Uterus (tissue), 4 donors: ENCODE results near the gene ROBO2. TPM values are rescaled to one million over a fixed set of nuclear protein-coding genes. Genes with fewer than 3 reads are reported as not detected.

ENCODE experiments used
- DNase-seq, 2 donors: peaks; one replicate each; pipeline ENCODE4 v3.0.0-alpha.2; 2019 to 2020
- H3K27ac ChIP-seq, 2 donors: fragments of 200-600 bp; sonication (generic); 1 replicate in 1 of 2; 2 replicates in 1 of 2; pipeline ENCODE4 v1.5.1; 2016 to 2018
- H3K27me3 ChIP-seq, 2 donors: fragments of 200-600 bp; sonication (generic); one replicate each; pipeline ENCODE4 v1.5.1; 2018 to 2019; ENCODE audit warnings: control low read depth in 1 of 2
- H3K36me3 ChIP-seq, 2 donors: fragments of 200-600 bp; sonication (generic); one replicate each; pipeline ENCODE4 v1.5.1; 2019; ENCODE audit warnings: control low read depth in 1 of 2
- H3K4me1 ChIP-seq, 2 donors: fragments of 200-600 bp; sonication (generic); one replicate each; pipeline ENCODE4 v1.5.1; 2018 to 2019; ENCODE audit warnings: control low read depth in 1 of 2
- H3K4me3 ChIP-seq, 2 donors: fragments of 200-600 bp; sonication (generic); 1 replicate in 1 of 2; 2 replicates in 1 of 2; pipeline ENCODE4 v1.5.1; 2018 to 2019; ENCODE audit warnings: mild to moderate bottlenecking in 1 of 2
- H3K9me3 ChIP-seq, 2 donors: fragments of 200-600 bp; sonication (generic); one replicate each; pipeline ENCODE4 v1.5.1; 2019; ENCODE audit warnings: control low read depth in 1 of 2
- POLR2A ChIP-seq, 2 donors: fragments of 450-650 bp; IDR thresholded peaks; one replicate each; pipeline ENCODE4 v1.6.1; 2016; ENCODE audit warnings: antibody characterized with exemption in 2 of 2, mild to moderate bottlenecking in 1 of 2, moderate library complexity in 1 of 2
- intact Hi-C: fragments of 100-400 bp; cut with DNase I; formaldehyde crosslinking; loops from one replicate; pipeline ENCODE4 v1.15.1; 2023; ENCODE audit warnings: low total_unique reads
- total RNA-seq, 4 donors: library from RNA; depleted of rRNA in 3 of 4; stranded (reverse); fragments of >200 nt in 3 of 4; gene quantifications; one replicate each; pipeline versions ENCODE4 v1.1.0 to v1.2.4, GENCODE V29; 2014 to 2023
- TF ChIP-seq, protein P1 (sequence below), 4 experiments: fragments of 200-600 bp in 2 of 4; fragments of 450-650 bp in 2 of 4; sonication (generic) in 2 of 4; IDR thresholded peaks; one replicate each; pipeline ENCODE4 v1.5.1; 2016 to 2019; ENCODE audit warnings: antibody characterized with exemption in 4 of 4, mild to moderate bottlenecking in 2 of 4, moderate library complexity in 1 of 4
- donor health status: DM: yes; HTN: yes; CAD: no.

The ROBO2 gene
- total RNA-seq, 4 donors from 2014 or later: 0.26 to 51.3 (median 0.49) TPM; not detected in 1

DNA sequence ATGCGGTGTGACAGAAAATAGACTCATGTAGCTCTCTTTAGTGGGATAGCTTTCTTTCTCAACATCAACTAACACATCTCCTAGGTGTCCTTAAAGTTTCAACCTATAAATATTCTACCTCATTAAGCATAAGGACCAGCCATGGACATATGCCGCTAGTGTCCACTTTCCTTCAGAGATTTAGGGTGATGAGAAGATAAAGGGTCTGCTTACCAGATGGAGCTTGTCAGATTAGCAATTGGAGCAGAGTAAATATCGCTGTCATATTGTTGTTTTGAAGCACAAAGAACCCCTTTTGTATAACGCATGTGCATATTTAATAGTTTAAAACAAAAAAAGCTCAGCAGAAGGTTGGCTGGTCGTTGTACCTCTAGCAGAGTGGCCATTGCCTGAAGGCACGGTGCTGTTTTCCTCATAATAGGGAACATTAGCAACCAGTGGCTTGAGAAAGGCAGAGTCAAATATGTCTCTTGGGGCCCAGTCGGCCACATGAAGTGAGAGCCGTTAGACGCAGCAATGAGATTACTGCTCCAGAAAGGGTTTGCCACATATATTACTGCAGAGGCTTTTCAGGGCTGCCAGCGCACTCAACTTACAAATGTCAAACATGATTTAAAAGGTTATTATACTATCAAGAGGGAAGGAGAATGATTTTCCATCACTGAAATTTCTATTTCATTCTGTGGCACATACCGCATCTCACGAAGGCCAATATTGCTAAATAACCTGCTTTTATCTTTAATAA lies 264.2 kb downstream of the ROBO2 start:
- no peaks in the 10 kb centered on the region for H3K27me3 ChIP-seq
- H3K4me3 ChIP-seq: no peak overlapping the region
- intact Hi-C loops: no loop called here
- no peaks in the 10 kb centered on the region for H3K9me3 ChIP-seq
- TF ChIP-seq, protein P1, sequence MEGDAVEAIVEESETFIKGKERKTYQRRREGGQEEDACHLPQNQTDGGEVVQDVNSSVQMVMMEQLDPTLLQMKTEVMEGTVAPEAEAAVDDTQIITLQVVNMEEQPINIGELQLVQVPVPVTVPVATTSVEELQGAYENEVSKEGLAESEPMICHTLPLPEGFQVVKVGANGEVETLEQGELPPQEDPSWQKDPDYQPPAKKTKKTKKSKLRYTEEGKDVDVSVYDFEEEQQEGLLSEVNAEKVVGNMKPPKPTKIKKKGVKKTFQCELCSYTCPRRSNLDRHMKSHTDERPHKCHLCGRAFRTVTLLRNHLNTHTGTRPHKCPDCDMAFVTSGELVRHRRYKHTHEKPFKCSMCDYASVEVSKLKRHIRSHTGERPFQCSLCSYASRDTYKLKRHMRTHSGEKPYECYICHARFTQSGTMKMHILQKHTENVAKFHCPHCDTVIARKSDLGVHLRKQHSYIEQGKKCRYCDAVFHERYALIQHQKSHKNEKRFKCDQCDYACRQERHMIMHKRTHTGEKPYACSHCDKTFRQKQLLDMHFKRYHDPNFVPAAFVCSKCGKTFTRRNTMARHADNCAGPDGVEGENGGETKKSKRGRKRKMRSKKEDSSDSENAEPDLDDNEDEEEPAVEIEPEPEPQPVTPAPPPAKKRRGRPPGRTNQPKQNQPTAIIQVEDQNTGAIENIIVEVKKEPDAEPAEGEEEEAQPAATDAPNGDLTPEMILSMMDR (IDR thresholded peaks at IDR 0.05): no peak
- no peak for TF ChIP-seq POLR2A (IDR thresholded peaks at IDR 0.05)
- no peak overlapping the region for H3K27ac ChIP-seq
- no peaks in the 10 kb centered on the region for H3K4me1 ChIP-seq
- no peak for DNase-seq
- H3K36me3 ChIP-seq: no peaks in the 10 kb centered on the region

DNA sequence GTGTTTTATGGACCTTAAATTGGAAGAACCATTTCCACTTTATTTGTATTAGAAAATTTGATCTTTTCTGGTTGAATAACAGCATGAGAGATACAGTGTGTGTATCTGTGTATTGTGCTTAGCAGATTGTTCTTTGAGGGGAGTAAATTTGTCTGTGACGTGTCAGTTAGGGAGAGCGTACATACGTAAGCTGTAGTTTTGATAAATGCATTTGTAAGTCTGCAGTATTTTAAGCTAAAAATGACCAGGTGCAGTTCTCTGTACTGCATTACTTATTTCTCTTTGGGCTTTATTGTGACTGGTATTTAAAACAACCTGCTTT lies 264.8 kb downstream of the ROBO2 start:
- intact Hi-C loops: no loop called here

DNA sequence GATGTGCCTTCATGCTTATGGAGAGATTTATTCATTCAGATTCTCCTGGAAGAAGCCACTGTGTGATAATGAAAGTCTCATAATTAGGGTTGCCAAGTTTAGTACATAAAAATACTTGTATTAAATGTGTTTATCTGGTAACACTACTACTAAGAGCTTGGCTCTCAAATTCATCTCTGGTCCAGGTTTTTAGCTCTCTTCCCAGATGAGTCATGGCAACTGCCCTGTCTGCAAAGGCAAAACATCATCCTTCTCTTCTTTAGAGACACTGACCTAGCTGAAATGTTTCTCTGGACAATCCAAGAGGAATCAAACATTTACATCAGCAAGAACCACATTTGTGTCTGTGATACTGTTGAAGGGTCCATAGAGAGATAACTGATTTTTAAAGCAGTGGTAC lies 269.6 kb downstream of the ROBO2 start:
- TF ChIP-seq, protein P1 (IDR thresholded peaks at IDR 0.05): no peak
- no peak for TF ChIP-seq POLR2A (IDR thresholded peaks at IDR 0.05)
- no peak overlapping the region for H3K4me3 ChIP-seq
- no peak for DNase-seq
- no peak overlapping the region for H3K27ac ChIP-seq
- H3K27me3 ChIP-seq: no peaks in the 10 kb centered on the region
- H3K36me3 ChIP-seq: no peaks in the 10 kb centered on the region
- H3K4me1 ChIP-seq: no peaks in the 10 kb centered on the region
- intact Hi-C loops: no loop called here
- no peaks in the 10 kb centered on the region for H3K9me3 ChIP-seq

More for the DNA sequence above, 264.8 kb downstream of the ROBO2 start:
- no peak for DNase-seq
- no peak overlapping the region for H3K27ac ChIP-seq
- H3K4me1 ChIP-seq: no peaks in the 10 kb centered on the region
- no peaks in the 10 kb centered on the region for H3K36me3 ChIP-seq
- H3K9me3 ChIP-seq: no peaks in the 10 kb centered on the region
- TF ChIP-seq, protein P1 (IDR thresholded peaks at IDR 0.05): no peak
- no peak for TF ChIP-seq POLR2A (IDR thresholded peaks at IDR 0.05)
- no peak overlapping the region for H3K4me3 ChIP-seq
- H3K27me3 ChIP-seq: no peaks in the 10 kb centered on the region

DNA sequence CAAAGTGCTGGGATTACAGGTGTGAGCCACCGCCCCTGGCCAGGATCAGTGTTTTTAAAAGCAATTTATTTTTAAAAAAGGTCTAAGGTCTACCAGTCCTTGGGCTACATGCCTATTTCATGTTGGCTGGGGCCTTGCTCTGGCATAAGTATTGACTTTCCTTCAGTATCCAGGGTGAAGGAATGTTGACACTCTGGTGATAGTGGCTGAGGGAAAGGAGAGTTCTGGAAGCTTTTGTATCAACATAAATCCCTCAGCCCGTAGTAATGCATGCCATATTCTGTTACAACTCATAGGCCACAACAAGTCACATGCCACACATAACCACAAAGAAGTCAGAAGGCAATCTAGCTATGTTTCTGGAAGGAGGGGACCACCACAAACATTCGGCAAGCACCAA lies 273.9 kb downstream of the ROBO2 start:
- Histone ChIP-seq H3K9me3 (no peaks in the 10 kb centered on the region), H3K4me3 (no peak overlapping the region), H3K27me3 (no peaks in the 10 kb centered on the region), H3K27ac (no peak overlapping the region), H3K4me1 (no peaks in the 10 kb centered on the region), H3K36me3 (no peaks in the 10 kb centered on the region)
- no peak for DNase-seq
- TF ChIP-seq, protein P1 (IDR thresholded peaks at IDR 0.05): no peak
- no peak for TF ChIP-seq POLR2A (IDR thresholded peaks at IDR 0.05)
- intact Hi-C loops: no loop called here

DNA sequence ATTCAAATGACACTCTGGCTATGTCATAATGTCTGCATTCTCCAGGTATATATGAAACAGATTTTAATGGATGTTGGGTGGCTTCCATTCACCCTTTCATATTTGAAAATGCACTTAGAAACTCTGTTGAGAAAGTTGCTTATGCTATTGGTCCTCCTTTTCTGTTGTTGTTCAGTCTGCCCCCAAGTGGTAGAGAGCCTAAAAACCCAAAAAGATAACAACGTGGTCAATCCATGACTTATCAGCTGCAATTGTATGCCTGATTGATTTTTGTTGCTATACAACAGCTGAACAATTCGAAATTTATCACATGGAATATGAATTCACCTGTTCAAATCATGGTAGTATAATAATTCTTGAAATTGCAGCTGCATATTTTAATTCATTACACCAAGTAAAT lies 279.8 kb downstream of the ROBO2 start:
- TF ChIP-seq POLR2A (IDR thresholded peaks at IDR 0.05): no peak
- TF ChIP-seq, protein P1 (IDR thresholded peaks at IDR 0.05): no peak
- intact Hi-C loops: no loop called here
- DNase-seq: no peak
- H3K27me3 ChIP-seq: no peaks in the 10 kb centered on the region
- no peaks in the 10 kb centered on the region for H3K36me3 ChIP-seq
- no peak overlapping the region for H3K4me3 ChIP-seq
- H3K4me1 ChIP-seq: no peaks in the 10 kb centered on the region
- H3K9me3 ChIP-seq: no peaks in the 10 kb centered on the region
- H3K27ac ChIP-seq: no peak overlapping the region
